Muscle layer of colon (tissue), 2 donors: ENCODE results near the gene COPZ1.
"Not testable (repeated sequence)": the region's sequence is repeated elsewhere in the genome, so short reads cannot be mapped to it uniquely, and the experiment has no call there.

ENCODE experiments used
- H3K27ac ChIP-seq: one replicate; pipeline ENCODE4 v1.7.0; 2013; ENCODE audit warnings: low read depth, mild to moderate bottlenecking, low read length, moderate library complexity
- H3K27me3 ChIP-seq, 2 donors: one replicate each; pipeline ENCODE4 v1.7.0; 2013; ENCODE audit warnings: low read length in 2 of 2, mild to moderate bottlenecking in 2 of 2; ENCODE audit not compliant: insufficient read depth in 2 of 2, control insufficient read depth in 1 of 2
- H3K36me3 ChIP-seq: one replicate; pipeline ENCODE4 v1.7.0; 2013; ENCODE audit warnings: mild to moderate bottlenecking, low read length; ENCODE audit not compliant: insufficient read depth
- H3K4me1 ChIP-seq: one replicate; pipeline ENCODE4 v1.7.0; 2013; ENCODE audit warnings: mild to moderate bottlenecking, low read length; ENCODE audit not compliant: insufficient read depth
- H3K4me3 ChIP-seq, 2 donors: one replicate each; pipeline ENCODE4 v1.7.0; 2013; ENCODE audit warnings: low read length in 2 of 2, low read depth in 1 of 2, mild to moderate bottlenecking in 1 of 2, moderate library complexity in 1 of 2
- H3K9ac ChIP-seq: one replicate; pipeline ENCODE4 v1.7.0; 2013; ENCODE audit warnings: low read length
- H3K9me3 ChIP-seq: one replicate; pipeline ENCODE4 v1.7.0; 2013; ENCODE audit warnings: mild to moderate bottlenecking, low read length
- donor health status: abdominal sarcoma.
- donor health status: Adenocarcinoma of cecum.

Gene COPZ1

GRCh38 chr12:54341378-54342300 is 16.7 kb downstream of the COPZ1 start:
- H3K4me3 ChIP-seq = no peak overlapping the region
- no peaks in the 10 kb centered on the region for H3K27me3 ChIP-seq
- H3K4me1 ChIP-seq = peaks cover 41% of the 10 kb centered on the region
- H3K36me3 ChIP-seq = peaks cover 55% of the 10 kb centered on the region
- H3K27ac ChIP-seq = no peak overlapping the region
- H3K9ac ChIP-seq = no peak overlapping the region
- H3K9me3 ChIP-seq = no peaks in the 10 kb centered on the region

- Histone ChIP-seq H3K36me3 (peaks cover 62% of the 10 kb centered on the region), H3K4me3 (no peak overlapping the region), H3K27ac (no peak overlapping the region), H3K4me1 (peaks cover 36% of the 10 kb centered on the region), H3K27me3 (no peaks in the 10 kb centered on the region), H3K9me3 (no peaks in the 10 kb centered on the region), H3K9ac (no peak overlapping the region)
Observed at GRCh38 chr12:54349036-54349435, 24.1 kb downstream of the COPZ1 start.

- Histone ChIP-seq H3K4me1 (peaks cover 36% of the 10 kb centered on the region), H3K36me3 (peaks cover 61% of the 10 kb centered on the region), H3K27me3 (no peaks in the 10 kb centered on the region), H3K9me3 (no peaks in the 10 kb centered on the region), H3K9ac (no peak overlapping the region), H3K4me3 (no peak overlapping the region), H3K27ac (no peak overlapping the region)
Observed at GRCh38 chr12:54349679-54350078, 24.7 kb downstream of the COPZ1 start.

- Histone ChIP-seq H3K9me3 (no peaks in the 10 kb centered on the region), H3K4me3 (no peak overlapping the region), H3K4me1 (peaks cover 41% of the 10 kb centered on the region), H3K27ac (peak overlapping the region; percentile 79), H3K9ac (no peak overlapping the region), H3K27me3 (no peaks in the 10 kb centered on the region), H3K36me3 (peaks cover 52% of the 10 kb centered on the region)
Observed at GRCh38 chr12:54350743-54351142, 25.8 kb downstream of the COPZ1 start.

GRCh38 chr12:54351341-54351740 is 26.4 kb downstream of the COPZ1 start:
- Histone ChIP-seq H3K27ac (peak overlapping the region; percentile 79), H3K9me3 (no peaks in the 10 kb centered on the region), H3K4me1 (peaks cover 46% of the 10 kb centered on the region), H3K36me3 (peaks cover 47% of the 10 kb centered on the region), H3K9ac (peak overlapping the region; percentile 68), H3K4me3 (peak overlapping the region in 1 of 2 donors; percentile 56), H3K27me3 (no peaks in the 10 kb centered on the region)

GRCh38 chr12:54352022-54352531 is 27.1 kb downstream of the COPZ1 start:
- Histone ChIP-seq H3K9ac (peak overlapping the region; percentile 68), H3K4me1 (peaks cover 53% of the 10 kb centered on the region), H3K9me3 (no peaks in the 10 kb centered on the region), H3K27ac (peak overlapping the region; percentile 79), H3K4me3 (peak overlapping the region; percentile 1 to 56), H3K36me3 (peaks cover 41% of the 10 kb centered on the region), H3K27me3 (no peaks in the 10 kb centered on the region)

GRCh38 chr12:54352891-54353874 is 28.3 kb downstream of the COPZ1 start:
- Histone ChIP-seq H3K9me3 (no peaks in the 10 kb centered on the region), H3K27ac (peak overlapping the region; percentile 79), H3K4me3 (peak overlapping the region in 1 of 2 donors; percentile 56), H3K27me3 (no peaks in the 10 kb centered on the region), H3K36me3 (peaks cover 31% of the 10 kb centered on the region), H3K4me1 (peaks cover 64% of the 10 kb centered on the region), H3K9ac (peak overlapping the region; percentile 68)

GRCh38 chr12:54354271-54354670 is 29.3 kb downstream of the COPZ1 start:
- not testable (repeated sequence) for H3K4me3 ChIP-seq, H3K9me3 ChIP-seq, H3K27me3 ChIP-seq, H3K9ac ChIP-seq
- peaks cover 24% of the 10 kb centered on the region for H3K36me3 ChIP-seq
- H3K4me1 ChIP-seq = peaks cover 72% of the 10 kb centered on the region
- peak overlapping the region; percentile 79 for H3K27ac ChIP-seq

- H3K36me3 ChIP-seq = peaks cover 14% of the 10 kb centered on the region
- no peaks in the 10 kb centered on the region for H3K9me3 ChIP-seq
- H3K4me3 ChIP-seq = no peak overlapping the region
- H3K27ac ChIP-seq = peak overlapping the region; percentile 56
- H3K9ac ChIP-seq = no peak overlapping the region
- H3K27me3 ChIP-seq = no peaks in the 10 kb centered on the region
- peaks cover 79% of the 10 kb centered on the region for H3K4me1 ChIP-seq
Observed at GRCh38 chr12:54355104-54355815, 30.3 kb downstream of the COPZ1 start.

GRCh38 chr12:54356228-54356627 is 31.3 kb downstream of the COPZ1 start:
- Histone ChIP-seq H3K4me1 (peaks cover 77% of the 10 kb centered on the region), H3K27me3 (no peaks in the 10 kb centered on the region), H3K9ac (no peak overlapping the region), H3K36me3 (peaks cover 4% of the 10 kb centered on the region), H3K27ac (peak overlapping the region; percentile 29), H3K4me3 (no peak overlapping the region), H3K9me3 (no peaks in the 10 kb centered on the region)
